ENCODE results near the gene SLC39A9. TPM values are rescaled to one million over a fixed set of nuclear protein-coding genes. Genes with fewer than 3 reads are reported as not detected.
"Not testable (repeated sequence)": the region's sequence is repeated elsewhere in the genome, so short reads cannot be mapped to it uniquely, and the experiment has no call there.

SLC39A9 gene
- total and polyA plus RNA-seq, 2 experiments from 2014 or later: 17.7 to 48.1 TPM

DNA sequence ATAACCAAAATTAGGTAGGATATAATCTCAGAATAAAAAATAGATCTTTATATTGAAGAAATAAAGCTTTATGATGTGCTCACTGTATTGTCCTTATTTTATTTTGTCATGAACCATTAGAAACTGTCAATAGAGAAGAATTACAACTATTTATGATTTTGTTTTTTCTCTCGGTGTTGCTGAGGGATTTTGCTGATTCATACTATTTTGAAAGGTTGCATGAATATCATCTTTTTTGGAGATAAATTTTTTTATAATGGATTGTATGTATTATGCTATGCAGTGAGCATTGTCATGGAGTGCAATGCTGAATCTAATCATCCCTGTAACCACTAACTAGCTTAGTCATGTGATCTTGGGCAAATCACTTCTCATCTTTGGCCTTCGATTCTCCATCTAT is 15.0 kb downstream of the SLC39A9 start (continued):
- TF ChIP-seq, protein P1, sequence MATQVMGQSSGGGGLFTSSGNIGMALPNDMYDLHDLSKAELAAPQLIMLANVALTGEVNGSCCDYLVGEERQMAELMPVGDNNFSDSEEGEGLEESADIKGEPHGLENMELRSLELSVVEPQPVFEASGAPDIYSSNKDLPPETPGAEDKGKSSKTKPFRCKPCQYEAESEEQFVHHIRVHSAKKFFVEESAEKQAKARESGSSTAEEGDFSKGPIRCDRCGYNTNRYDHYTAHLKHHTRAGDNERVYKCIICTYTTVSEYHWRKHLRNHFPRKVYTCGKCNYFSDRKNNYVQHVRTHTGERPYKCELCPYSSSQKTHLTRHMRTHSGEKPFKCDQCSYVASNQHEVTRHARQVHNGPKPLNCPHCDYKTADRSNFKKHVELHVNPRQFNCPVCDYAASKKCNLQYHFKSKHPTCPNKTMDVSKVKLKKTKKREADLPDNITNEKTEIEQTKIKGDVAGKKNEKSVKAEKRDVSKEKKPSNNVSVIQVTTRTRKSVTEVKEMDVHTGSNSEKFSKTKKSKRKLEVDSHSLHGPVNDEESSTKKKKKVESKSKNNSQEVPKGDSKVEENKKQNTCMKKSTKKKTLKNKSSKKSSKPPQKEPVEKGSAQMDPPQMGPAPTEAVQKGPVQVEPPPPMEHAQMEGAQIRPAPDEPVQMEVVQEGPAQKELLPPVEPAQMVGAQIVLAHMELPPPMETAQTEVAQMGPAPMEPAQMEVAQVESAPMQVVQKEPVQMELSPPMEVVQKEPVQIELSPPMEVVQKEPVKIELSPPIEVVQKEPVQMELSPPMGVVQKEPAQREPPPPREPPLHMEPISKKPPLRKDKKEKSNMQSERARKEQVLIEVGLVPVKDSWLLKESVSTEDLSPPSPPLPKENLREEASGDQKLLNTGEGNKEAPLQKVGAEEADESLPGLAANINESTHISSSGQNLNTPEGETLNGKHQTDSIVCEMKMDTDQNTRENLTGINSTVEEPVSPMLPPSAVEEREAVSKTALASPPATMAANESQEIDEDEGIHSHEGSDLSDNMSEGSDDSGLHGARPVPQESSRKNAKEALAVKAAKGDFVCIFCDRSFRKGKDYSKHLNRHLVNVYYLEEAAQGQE (IDR thresholded peaks at IDR 0.05; ENCODE audit: unreplicated experiment): no peak
- no peak for TF ChIP-seq NANOG (IDR thresholded peaks at IDR 0.05; ENCODE audit: borderline replicate concordance)
- TF ChIP-seq JUNB (IDR thresholded peaks at IDR 0.05; ENCODE audit: unreplicated experiment): no peak

DNA sequence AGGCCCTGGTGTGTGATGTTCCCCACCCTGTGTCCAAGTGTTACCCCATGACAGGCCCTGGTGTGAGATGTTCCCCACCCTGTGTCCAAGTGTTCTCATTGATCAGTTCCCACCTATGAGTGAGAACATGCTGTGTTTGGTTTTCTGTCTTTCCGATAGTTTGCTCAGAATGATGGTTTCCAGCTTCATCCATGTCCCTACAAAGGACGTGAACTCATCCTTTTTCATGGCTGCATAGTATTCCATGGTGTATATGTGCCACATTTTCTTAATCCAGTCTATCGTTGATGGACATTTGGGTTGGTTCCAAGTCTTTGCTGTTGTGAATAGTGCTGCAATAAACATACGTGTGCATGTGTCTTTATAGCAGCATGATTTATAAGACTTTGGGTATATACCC is 17.6 kb downstream of the SLC39A9 start:
- ATAC-seq; H3K4me1 Mint-ChIP-seq; H2AFZ ChIP-seq; H4K20me1 ChIP-seq (replicated peaks; ENCODE audit: insufficient read depth); H3K27ac Mint-ChIP-seq; H3K4me2 ChIP-seq; H3K4me1 ChIP-seq (ENCODE audit: insufficient read depth); H3F3A ChIP-seq (replicated peaks; ENCODE audit: low read depth); H3K4me3 Mint-ChIP-seq; H3K9me2 ChIP-seq (ENCODE audit: insufficient read depth); H3K36me3 ChIP-seq (ENCODE audit: insufficient read depth); H3K27me3 Mint-ChIP-seq (ENCODE audit: insufficient read depth, low read depth, poor library complexity); H3K27me3 ChIP-seq (ENCODE audit: insufficient read depth); H3K27ac ChIP-seq (ENCODE audit: low read depth); DNase-seq (ENCODE audit: low spot score); H3K4me3 ChIP-seq: not testable (repeated sequence)
- peaks cover 82% of the 10 kb centered on the region for H3K79me2 ChIP-seq (replicated peaks; ENCODE audit: insufficient read depth)
- Mint-ChIP-seq H3K36me3 (ENCODE audit: low read depth) (peaks cover 21% of the 10 kb centered on the region), H3K9me3 (peaks cover 17% of the 10 kb centered on the region)

DNA sequence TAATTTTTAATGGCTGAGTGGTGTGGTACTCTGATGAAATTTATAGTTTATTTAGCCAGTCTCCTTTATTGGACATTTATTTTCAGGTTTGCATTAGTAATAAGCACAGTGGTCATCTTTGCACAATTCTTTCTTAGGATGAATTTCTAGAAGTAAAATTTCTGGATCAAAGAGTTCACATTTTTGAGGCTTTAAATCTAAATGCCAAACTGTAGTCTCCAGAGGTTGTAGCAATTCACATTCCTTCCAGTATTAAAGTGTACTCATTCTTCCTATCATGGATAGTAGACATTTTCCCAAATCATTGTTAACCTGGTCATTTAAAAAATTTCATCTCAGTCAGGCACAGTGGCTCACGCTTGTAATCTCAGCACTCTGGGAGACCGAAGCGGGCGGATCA is 24.8 kb downstream of the SLC39A9 start:
- ATAC-seq (no peak), DNase-seq (ENCODE audit: low spot score) (no peak)
- Histone ChIP-seq H3K36me3 (ENCODE audit: insufficient read depth) (peaks cover 6% of the 10 kb centered on the region; the same call in 1 of the 2 replicates), H3K9me2 (ENCODE audit: insufficient read depth) (no peaks in the 10 kb centered on the region), H3F3A (replicated peaks; ENCODE audit: low read depth) (no peaks in the 10 kb centered on the region), H3K4me3 (no peak overlapping the region), H3K4me1 (ENCODE audit: insufficient read depth) (no peaks in the 10 kb centered on the region), H4K20me1 (replicated peaks; ENCODE audit: insufficient read depth) (peaks cover 6% of the 10 kb centered on the region; the same call in 1 of the 2 replicates), H2AFZ (no peak overlapping the region), H3K27me3 (ENCODE audit: insufficient read depth) (no peaks in the 10 kb centered on the region), H3K4me2 (no peak overlapping the region), H3K79me2 (replicated peaks; ENCODE audit: insufficient read depth) (peaks cover 48% of the 10 kb centered on the region), H3K27ac (ENCODE audit: low read depth) (no peak overlapping the region)
- H3K4me1 Mint-ChIP-seq: no peaks in the 10 kb centered on the region
- H3K4me3 Mint-ChIP-seq: no peak overlapping the region
- H3K27me3 Mint-ChIP-seq (ENCODE audit: insufficient read depth, low read depth, poor library complexity): no peaks in the 10 kb centered on the region
- peaks cover 44% of the 10 kb centered on the region for H3K36me3 Mint-ChIP-seq (ENCODE audit: low read depth)
- H3K27ac Mint-ChIP-seq: no peak overlapping the region
- peaks cover 21% of the 10 kb centered on the region for H3K9me3 Mint-ChIP-seq
- TF ChIP-seq EZH2 (IDR thresholded peaks at IDR 0.05; ENCODE audit: low read depth, unreplicated experiment): no peak
- TF ChIP-seq STAT1 (IDR thresholded peaks at IDR 0.05; ENCODE audit: unreplicated experiment): no peak
- TF ChIP-seq, protein P2, sequence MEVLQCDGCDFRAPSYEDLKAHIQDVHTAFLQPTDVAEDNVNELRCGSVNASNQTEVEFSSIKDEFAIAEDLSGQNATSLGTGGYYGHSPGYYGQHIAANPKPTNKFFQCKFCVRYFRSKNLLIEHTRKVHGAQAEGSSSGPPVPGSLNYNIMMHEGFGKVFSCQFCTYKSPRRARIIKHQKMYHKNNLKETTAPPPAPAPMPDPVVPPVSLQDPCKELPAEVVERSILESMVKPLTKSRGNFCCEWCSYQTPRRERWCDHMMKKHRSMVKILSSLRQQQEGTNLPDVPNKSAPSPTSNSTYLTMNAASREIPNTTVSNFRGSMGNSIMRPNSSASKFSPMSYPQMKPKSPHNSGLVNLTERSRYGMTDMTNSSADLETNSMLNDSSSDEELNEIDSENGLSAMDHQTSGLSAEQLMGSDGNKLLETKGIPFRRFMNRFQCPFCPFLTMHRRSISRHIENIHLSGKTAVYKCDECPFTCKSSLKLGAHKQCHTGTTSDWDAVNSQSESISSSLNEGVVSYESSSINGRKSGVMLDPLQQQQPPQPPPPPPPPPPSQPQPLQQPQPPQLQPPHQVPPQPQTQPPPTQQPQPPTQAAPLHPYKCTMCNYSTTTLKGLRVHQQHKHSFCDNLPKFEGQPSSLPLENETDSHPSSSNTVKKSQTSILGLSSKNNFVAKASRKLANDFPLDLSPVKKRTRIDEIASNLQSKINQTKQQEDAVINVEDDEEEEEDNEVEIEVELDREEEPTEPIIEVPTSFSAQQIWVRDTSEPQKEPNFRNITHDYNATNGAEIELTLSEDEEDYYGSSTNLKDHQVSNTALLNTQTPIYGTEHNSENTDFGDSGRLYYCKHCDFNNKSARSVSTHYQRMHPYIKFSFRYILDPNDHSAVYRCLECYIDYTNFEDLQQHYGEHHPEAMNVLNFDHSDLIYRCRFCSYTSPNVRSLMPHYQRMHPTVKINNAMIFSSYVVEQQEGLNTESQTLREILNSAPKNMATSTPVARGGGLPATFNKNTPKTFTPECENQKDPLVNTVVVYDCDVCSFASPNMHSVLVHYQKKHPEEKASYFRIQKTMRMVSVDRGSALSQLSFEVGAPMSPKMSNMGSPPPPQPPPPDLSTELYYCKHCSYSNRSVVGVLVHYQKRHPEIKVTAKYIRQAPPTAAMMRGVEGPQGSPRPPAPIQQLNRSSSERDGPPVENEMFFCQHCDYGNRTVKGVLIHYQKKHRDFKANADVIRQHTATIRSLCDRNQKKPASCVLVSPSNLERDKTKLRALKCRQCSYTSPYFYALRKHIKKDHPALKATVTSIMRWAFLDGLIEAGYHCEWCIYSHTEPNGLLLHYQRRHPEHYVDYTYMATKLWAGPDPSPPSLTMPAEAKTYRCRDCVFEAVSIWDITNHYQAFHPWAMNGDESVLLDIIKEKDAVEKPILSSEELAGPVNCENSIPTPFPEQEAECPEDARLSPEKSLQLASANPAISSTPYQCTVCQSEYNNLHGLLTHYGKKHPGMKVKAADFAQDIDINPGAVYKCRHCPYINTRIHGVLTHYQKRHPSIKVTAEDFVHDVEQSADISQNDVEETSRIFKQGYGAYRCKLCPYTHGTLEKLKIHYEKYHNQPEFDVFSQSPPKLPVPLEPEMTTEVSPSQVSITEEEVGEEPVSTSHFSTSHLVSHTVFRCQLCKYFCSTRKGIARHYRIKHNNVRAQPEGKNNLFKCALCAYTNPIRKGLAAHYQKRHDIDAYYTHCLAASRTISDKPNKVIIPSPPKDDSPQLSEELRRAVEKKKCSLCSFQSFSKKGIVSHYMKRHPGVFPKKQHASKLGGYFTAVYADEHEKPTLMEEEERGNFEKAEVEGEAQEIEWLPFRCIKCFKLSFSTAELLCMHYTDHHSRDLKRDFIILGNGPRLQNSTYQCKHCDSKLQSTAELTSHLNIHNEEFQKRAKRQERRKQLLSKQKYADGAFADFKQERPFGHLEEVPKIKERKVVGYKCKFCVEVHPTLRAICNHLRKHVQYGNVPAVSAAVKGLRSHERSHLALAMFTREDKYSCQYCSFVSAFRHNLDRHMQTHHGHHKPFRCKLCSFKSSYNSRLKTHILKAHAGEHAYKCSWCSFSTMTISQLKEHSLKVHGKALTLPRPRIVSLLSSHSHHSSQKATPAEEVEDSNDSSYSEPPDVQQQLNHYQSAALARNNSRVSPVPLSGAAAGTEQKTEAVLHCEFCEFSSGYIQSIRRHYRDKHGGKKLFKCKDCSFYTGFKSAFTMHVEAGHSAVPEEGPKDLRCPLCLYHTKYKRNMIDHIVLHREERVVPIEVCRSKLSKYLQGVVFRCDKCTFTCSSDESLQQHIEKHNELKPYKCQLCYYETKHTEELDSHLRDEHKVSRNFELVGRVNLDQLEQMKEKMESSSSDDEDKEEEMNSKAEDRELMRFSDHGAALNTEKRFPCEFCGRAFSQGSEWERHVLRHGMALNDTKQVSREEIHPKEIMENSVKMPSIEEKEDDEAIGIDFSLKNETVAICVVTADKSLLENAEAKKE (CRISPR knock-in tag; IDR thresholded peaks at IDR 0.05): no peak
- no peak for TF ChIP-seq ZNF331 (CRISPR knock-in tag; IDR thresholded peaks at IDR 0.05; ENCODE audit: low read depth)
- no peak for TF ChIP-seq POLR2AphosphoS5 (IDR thresholded peaks at IDR 0.05; ENCODE audit: low read depth)
- TF ChIP-seq, protein P3, sequence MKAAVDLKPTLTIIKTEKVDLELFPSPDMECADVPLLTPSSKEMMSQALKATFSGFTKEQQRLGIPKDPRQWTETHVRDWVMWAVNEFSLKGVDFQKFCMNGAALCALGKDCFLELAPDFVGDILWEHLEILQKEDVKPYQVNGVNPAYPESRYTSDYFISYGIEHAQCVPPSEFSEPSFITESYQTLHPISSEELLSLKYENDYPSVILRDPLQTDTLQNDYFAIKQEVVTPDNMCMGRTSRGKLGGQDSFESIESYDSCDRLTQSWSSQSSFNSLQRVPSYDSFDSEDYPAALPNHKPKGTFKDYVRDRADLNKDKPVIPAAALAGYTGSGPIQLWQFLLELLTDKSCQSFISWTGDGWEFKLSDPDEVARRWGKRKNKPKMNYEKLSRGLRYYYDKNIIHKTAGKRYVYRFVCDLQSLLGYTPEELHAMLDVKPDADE (IDR thresholded peaks at IDR 0.05): no peak

Data from GM23338 (cell line).